Osteocyte (in vitro differentiated cells): ENCODE measurements around the gene RIIAD1. TPM values are rescaled to one million over a fixed set of nuclear protein-coding genes. Genes with fewer than 3 reads are reported as not detected.

Experiments
- DNase-seq: peaks from one replicate; pipeline ENCODE4 v3.0.0; 2021; ENCODE audit warnings: mixed read lengths; ENCODE audit not compliant: unreplicated experiment; ENCODE audit errors: extremely low spot score
- H3K27ac Mint-ChIP-seq: one replicate; pipeline ENCODE4 v1.8.0; 2021; ENCODE audit warnings: mild to moderate bottlenecking, mixed read lengths; ENCODE audit not compliant: unreplicated experiment
- H3K27me3 Mint-ChIP-seq: one replicate; pipeline ENCODE4 v1.8.0; 2021; ENCODE audit warnings: mixed read lengths; ENCODE audit not compliant: unreplicated experiment
- H3K36me3 Mint-ChIP-seq: one replicate; pipeline ENCODE4 v1.8.0; 2021; ENCODE audit warnings: mixed read lengths; ENCODE audit not compliant: unreplicated experiment
- H3K4me1 Mint-ChIP-seq: one replicate; pipeline ENCODE4 v1.8.0; 2021; ENCODE audit warnings: mixed read lengths; ENCODE audit not compliant: unreplicated experiment
- H3K4me3 Mint-ChIP-seq: one replicate; pipeline ENCODE4 v1.8.0; 2021; ENCODE audit warnings: mild to moderate bottlenecking, moderate library complexity, mixed read lengths; ENCODE audit not compliant: unreplicated experiment
- H3K9me3 Mint-ChIP-seq: one replicate; pipeline ENCODE4 v1.8.0; 2021; ENCODE audit warnings: mixed read lengths; ENCODE audit not compliant: unreplicated experiment
- total RNA-seq: library from RNA; stranded (reverse); gene quantifications from 2 replicates; pipeline ENCODE4 v1.2.1, GENCODE V29; 2021
- TF ChIP-seq, protein P1 (sequence below): fragments of 200-600 bp; sonication (generic); IDR thresholded peaks from 2 replicates; pipeline ENCODE4 v1.5.0; 2021; ENCODE audit warnings: antibody characterized with exemption, mild to moderate bottlenecking, moderate library complexity

The RIIAD1 gene
- total RNA-seq, 1 donor from 2014 or later: not detected

DNA sequence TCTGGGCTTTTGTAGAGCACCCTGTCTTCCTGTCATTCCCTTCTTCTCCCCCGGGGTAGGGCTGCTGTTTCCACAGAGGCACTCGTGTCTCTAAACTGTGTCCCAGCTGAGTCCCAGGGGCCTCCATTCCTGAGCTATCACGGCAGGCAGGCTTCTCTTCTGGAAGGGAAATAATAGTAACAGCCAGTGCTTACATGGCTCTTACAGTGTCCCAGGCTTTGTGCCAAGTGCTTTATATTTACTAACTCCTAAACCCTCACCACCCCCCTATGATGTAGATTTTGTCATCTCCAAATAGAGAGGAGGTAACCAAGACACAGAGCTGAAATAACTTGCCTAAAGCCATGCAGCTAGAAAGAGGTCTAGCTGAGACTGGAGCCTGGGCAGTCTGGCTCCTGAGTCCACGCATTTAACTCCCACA lies 3.3 kb upstream of the RIIAD1 start:
- peaks cover 65% of the 10 kb centered on the region for H3K27me3 Mint-ChIP-seq
- peaks cover 2% of the 10 kb centered on the region for H3K36me3 Mint-ChIP-seq
- H3K27ac Mint-ChIP-seq: no peak overlapping the region
- no peak overlapping the region for H3K4me3 Mint-ChIP-seq
- TF ChIP-seq, protein P1, sequence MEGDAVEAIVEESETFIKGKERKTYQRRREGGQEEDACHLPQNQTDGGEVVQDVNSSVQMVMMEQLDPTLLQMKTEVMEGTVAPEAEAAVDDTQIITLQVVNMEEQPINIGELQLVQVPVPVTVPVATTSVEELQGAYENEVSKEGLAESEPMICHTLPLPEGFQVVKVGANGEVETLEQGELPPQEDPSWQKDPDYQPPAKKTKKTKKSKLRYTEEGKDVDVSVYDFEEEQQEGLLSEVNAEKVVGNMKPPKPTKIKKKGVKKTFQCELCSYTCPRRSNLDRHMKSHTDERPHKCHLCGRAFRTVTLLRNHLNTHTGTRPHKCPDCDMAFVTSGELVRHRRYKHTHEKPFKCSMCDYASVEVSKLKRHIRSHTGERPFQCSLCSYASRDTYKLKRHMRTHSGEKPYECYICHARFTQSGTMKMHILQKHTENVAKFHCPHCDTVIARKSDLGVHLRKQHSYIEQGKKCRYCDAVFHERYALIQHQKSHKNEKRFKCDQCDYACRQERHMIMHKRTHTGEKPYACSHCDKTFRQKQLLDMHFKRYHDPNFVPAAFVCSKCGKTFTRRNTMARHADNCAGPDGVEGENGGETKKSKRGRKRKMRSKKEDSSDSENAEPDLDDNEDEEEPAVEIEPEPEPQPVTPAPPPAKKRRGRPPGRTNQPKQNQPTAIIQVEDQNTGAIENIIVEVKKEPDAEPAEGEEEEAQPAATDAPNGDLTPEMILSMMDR: no peak
- no peaks in the 10 kb centered on the region for H3K9me3 Mint-ChIP-seq
- no peak for DNase-seq
- peaks cover 34% of the 10 kb centered on the region for H3K4me1 Mint-ChIP-seq

DNA sequence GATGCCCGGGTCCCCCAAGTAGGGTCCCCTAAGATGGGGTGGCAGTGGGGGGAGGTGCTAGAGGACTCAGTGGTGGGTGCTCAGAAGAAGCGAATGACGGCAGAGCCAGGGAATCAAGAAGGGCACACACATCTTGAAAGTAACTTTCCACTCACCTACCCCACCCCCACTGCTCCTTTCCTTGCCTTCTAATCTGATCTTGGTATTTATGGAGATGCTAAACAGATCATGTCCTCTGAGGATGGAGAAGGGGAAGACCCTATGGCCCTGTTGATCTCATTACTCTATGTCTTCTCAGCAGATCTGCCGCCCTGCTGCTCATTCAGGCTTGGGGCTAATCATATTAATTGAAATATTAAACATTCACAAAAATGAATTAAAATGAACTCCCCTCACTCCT lies 2.7 kb upstream of the RIIAD1 start:
- H3K27me3 Mint-ChIP-seq: peaks cover 68% of the 10 kb centered on the region
- H3K4me3 Mint-ChIP-seq: no peak overlapping the region

GRCh38 chr1:151720125-151720524 lies 1.2 kb upstream of the RIIAD1 start:
- peaks cover 2% of the 10 kb centered on the region for H3K36me3 Mint-ChIP-seq
- H3K9me3 Mint-ChIP-seq: no peaks in the 10 kb centered on the region
- DNase-seq: no peak
- peaks cover 34% of the 10 kb centered on the region for H3K4me1 Mint-ChIP-seq
- TF ChIP-seq, protein P1: no peak
- H3K27me3 Mint-ChIP-seq: peaks cover 65% of the 10 kb centered on the region
- H3K4me3 Mint-ChIP-seq: no peak overlapping the region
- H3K27ac Mint-ChIP-seq: peak overlapping the region; percentile 62

More for the DNA sequence above, 2.7 kb upstream of the RIIAD1 start:
- no peaks in the 10 kb centered on the region for H3K9me3 Mint-ChIP-seq
- TF ChIP-seq, protein P1: no peak
- no peak overlapping the region for H3K27ac Mint-ChIP-seq
- peaks cover 2% of the 10 kb centered on the region for H3K36me3 Mint-ChIP-seq
- DNase-seq: no peak
- peaks cover 34% of the 10 kb centered on the region for H3K4me1 Mint-ChIP-seq

DNA sequence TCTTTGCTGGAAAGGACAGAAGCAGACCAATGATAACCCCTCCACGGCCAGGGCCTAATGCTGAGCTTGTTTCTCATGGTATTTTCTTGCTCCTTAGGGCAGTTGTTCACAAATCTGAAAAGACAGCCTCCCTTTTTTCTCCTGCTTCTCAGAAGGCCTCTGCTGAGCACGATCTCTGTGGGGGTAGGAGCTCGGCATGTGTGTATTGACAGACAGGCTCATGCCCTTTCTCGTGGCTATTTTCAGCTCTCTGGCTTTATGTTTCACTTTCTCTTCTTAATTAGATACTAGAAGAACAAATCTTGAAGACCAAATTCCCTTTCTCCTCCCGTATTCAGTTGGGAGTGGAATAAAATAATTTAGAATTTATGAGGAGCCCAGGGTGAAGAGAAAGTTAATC lies 768 bp upstream of the RIIAD1 start:
- Mint-ChIP-seq H3K4me3 (peak overlapping the region; percentile 71), H3K9me3 (no peaks in the 10 kb centered on the region), H3K27ac (peak overlapping the region; percentile 62), H3K27me3 (peaks cover 62% of the 10 kb centered on the region), H3K36me3 (peaks cover 2% of the 10 kb centered on the region), H3K4me1 (peaks cover 34% of the 10 kb centered on the region)
- TF ChIP-seq, protein P1: no peak
- no peak for DNase-seq

DNA sequence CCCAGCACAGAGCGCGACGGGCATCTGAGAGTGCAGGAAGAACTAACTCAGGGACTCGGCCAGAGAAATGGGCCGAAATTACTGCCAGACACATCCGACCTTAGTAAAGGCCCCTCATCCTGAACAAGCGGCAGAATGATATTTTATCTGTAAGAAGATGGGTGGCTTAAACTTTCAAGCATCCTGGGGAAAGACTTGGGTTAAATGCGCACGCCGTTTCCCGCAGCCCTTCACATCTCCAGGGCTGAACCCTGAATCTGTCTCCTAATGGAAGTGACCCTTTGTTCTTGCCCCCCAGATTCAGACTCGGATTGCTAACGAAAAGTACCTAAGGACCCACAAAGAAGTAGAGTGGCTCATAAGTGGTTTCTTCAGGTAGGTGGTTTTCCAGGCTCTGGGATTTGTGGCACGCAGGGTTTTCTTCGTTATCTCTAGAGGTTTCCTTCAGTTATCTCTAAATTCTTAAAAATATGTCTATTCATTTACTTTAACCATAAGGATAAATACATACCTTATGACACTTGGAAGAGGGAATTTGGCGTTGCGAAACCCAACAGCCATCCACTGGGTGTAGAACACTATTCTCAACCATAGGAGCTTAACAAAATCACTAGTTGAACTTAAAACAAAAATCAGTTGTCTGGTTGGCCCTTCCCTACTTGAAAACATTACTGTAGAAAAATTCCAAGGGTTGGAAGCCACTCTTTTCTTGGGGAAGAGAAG lies 627 bp downstream of the RIIAD1 start:
- Mint-ChIP-seq H3K4me3 (peak overlapping the region; percentile 77), H3K36me3 (peaks cover 2% of the 10 kb centered on the region), H3K4me1 (peaks cover 30% of the 10 kb centered on the region), H3K9me3 (no peaks in the 10 kb centered on the region), H3K27ac (no peak overlapping the region), H3K27me3 (peaks cover 64% of the 10 kb centered on the region)
- no peak for DNase-seq
- TF ChIP-seq, protein P1: no peak
